ENCODE data around the gene GREB1. TPM values are rescaled to one million over a fixed set of nuclear protein-coding genes. Genes with fewer than 3 reads are reported as not detected.
A peak's percentile ranks its signal among the peaks of the same experiment; 100 is the strongest.

GREB1 gene
- total and polyA plus RNA-seq, 2 of the 4 experiments (the other 2 are of a cell fraction) = 0.05 TPM; not detected in 1

DNA sequence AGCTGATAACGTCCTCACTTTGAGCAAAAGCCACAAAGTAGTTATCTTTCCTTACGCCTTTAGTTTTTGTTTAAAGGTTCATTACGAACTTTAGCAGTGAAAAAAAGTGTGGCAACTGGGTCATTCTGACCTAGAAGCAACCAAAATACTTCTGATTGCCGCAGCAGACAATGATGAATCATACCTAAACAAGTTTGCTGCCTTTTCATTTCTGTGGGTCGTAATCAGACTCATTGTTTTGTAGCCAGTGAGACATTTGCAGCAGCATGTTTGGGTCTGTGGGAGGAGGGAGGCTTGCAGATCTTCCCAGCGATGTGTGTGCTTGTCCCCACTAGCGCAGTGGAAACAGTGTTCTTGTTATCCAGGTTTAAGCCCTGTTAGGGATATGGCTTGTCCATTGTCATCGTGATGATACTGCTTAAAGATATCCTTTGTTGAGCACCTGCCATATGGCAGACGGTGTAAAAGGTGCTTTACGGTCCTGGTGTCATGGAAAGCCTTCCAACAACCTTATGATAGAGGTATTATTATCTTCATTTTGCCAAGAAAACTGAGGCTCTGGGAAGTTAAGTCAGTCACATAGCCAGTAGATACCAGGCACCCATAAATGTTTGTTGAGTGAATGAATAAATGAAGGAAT lies 1.3 kb upstream of the GREB1 start:
- Histone ChIP-seq H4K5ac (ENCODE audit: low read depth, low read length) (no peak overlapping the region), H3K9ac (ENCODE audit: low read depth, low read length) (no peak overlapping the region), H3K18ac (ENCODE audit: low read depth, low read length) (no peak overlapping the region), H4K8ac (ENCODE audit: low read depth in 2 of 2, low read length in 2 of 2) (no peak overlapping the region), H3K27ac (ENCODE audit: insufficient read depth, low read length) (no peak overlapping the region), H2AFZ (replicated peaks; ENCODE audit: low read length, poor library complexity) (no peak overlapping the region), H2BK120ac (ENCODE audit: low read depth, low read length) (no peak overlapping the region), H3K79me1 (ENCODE audit: low read depth in 1 of 2, low read length in 2 of 2) (no peaks in the 10 kb centered on the region), H2AK9ac (replicated peaks; ENCODE audit: low read depth, low read length, poor library complexity) (no peak overlapping the region), H3K4ac (ENCODE audit: low read depth, low read length) (no peak overlapping the region), H4K91ac (ENCODE audit: insufficient read depth, low read depth, low read length) (no peak overlapping the region), H3K4me1 (ENCODE audit: control insufficient read depth, insufficient read depth, low read length) (no peaks in the 10 kb centered on the region), H3K9me3 (ENCODE audit: control insufficient read depth, insufficient read depth, low read length) (no peaks in the 10 kb centered on the region), H3K9me1 (ENCODE audit: insufficient read depth, low read length) (no peaks in the 10 kb centered on the region), H3K4me3 (ENCODE audit: insufficient read depth, low read depth, low read length) (no peak overlapping the region), H2BK5ac (ENCODE audit: low read depth, low read length, poor library complexity, severe bottlenecking) (no peak overlapping the region), H4K20me1 (ENCODE audit: insufficient read depth, low read length) (no peaks in the 10 kb centered on the region), H3K27me3 (ENCODE audit: control insufficient read depth, insufficient read depth, low read length) (peaks cover 26% of the 10 kb centered on the region), H3K14ac (replicated peaks; ENCODE audit: low read depth, low read length) (no peak overlapping the region), H3K4me2 (ENCODE audit: low read depth, low read length) (no peak overlapping the region), H3K36me3 (ENCODE audit: control insufficient read depth, insufficient read depth, low read length) (no peaks in the 10 kb centered on the region), H2AK5ac (ENCODE audit: low read depth, low read length) (no peak overlapping the region), H3K23ac (ENCODE audit: low read depth, low read length) (no peak overlapping the region), H3K56ac (ENCODE audit: extremely low read depth, insufficient read depth, low read length) (no peak overlapping the region), H2BK20ac (ENCODE audit: low read depth, low read length) (no peak overlapping the region), H2BK15ac (ENCODE audit: low read depth, low read length) (no peak overlapping the region)
- in situ Hi-C loops (cut with MboI; ENCODE audit: low sequenced_read_pairs) (no loop called here), dilution Hi-C loops (cut with HindIII; ENCODE audit: low sequenced_read_pairs, unreplicated experiment) (no loop called here), intact Hi-C loops (cut with micrococcal nuclease) (no loop called here)
- no peak for ATAC-seq (ENCODE audit: low read depth)
- POLR2A ChIA-PET (ENCODE audit: unreplicated experiment) = no interaction called here
- DNase-seq = peak; percentile 24
- TF ChIP-seq MAZ (IDR thresholded peaks at IDR 0.05; ENCODE audit: borderline replicate concordance, low read depth, low read length) (no peak), SMC3 (IDR thresholded peaks at IDR 0.05; ENCODE audit: low read depth, low read length) (no peak), BHLHE40 (IDR thresholded peaks at IDR 0.05; ENCODE audit: low read depth, low read length) (no peak), RFX5 (IDR thresholded peaks at IDR 0.05; ENCODE audit: low read depth, low read length) (no peak), MAFK (IDR thresholded peaks at IDR 0.05; ENCODE audit: low read depth, low read length) (no peak), FOS (IDR thresholded peaks at IDR 0.05; ENCODE audit: low read depth, low read length) (no peak), RCOR1 (IDR thresholded peaks at IDR 0.05; ENCODE audit: insufficient replicate concordance, low read length) (no peak), NFE2L2 (IDR thresholded peaks at IDR 0.05; ENCODE audit: low read depth, low read length) (no peak)
- TF ChIP-seq, protein P1, sequence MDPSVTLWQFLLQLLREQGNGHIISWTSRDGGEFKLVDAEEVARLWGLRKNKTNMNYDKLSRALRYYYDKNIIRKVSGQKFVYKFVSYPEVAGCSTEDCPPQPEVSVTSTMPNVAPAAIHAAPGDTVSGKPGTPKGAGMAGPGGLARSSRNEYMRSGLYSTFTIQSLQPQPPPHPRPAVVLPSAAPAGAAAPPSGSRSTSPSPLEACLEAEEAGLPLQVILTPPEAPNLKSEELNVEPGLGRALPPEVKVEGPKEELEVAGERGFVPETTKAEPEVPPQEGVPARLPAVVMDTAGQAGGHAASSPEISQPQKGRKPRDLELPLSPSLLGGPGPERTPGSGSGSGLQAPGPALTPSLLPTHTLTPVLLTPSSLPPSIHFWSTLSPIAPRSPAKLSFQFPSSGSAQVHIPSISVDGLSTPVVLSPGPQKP (IDR thresholded peaks at IDR 0.05; ENCODE audit: borderline replicate concordance, low read depth, low read length) = no peak
- CTCF ChIA-PET = interaction anchor here (0.6 kb wide), 1 partner anchor 57 kb away, joined by 3 read pairs; no protein-coding TSS in a partner anchor
- 67% methylated on average over 3 of the region's 10 CpGs; no CpG with 5 or more reads in 1 of the 2 experiments for WGBS, 2 experiments (ENCODE audit: extremely low coverage in 2 of 2, insufficient read length in 1 of 2)
- BruUV-seq (replicated peaks) = no TSS peak

All from IMR-90 (cell line).